ENCODE measurements around the gene C5orf46. TPM values are rescaled to one million over a fixed set of nuclear protein-coding genes. Genes with fewer than 3 reads are reported as not detected.

C5orf46 gene
- total and polyA plus RNA-seq, 2 of the 13 experiments (the other 11 are each of a cell fraction or from before 2014, with no cell fraction given), result not detected

GRCh38 chr5:147925020-147925419, 18.7 kb upstream of the C5orf46 start:
- DNase-seq (ENCODE audit: low spot score), result no peak
- POLR2A ChIA-PET, result no interaction called here
- Histone ChIP-seq H3K4me1 (ENCODE audit: insufficient read depth, low read length) (no peaks in the 10 kb centered on the region), H4K20me1 (ENCODE audit: insufficient read depth, low read length) (no peaks in the 10 kb centered on the region), H3K36me3 (replicated peaks in 1 of 2; ENCODE audit: control insufficient read depth in 1 of 2, insufficient read depth in 2 of 2, low read length in 2 of 2) (no peaks in the 10 kb centered on the region), H2AFZ (ENCODE audit: low read length) (no peak overlapping the region), H3K9ac (ENCODE audit: insufficient read depth, low read depth, low read length) (no peak overlapping the region), H3K4me2 (ENCODE audit: low read depth, low read length) (no peak overlapping the region), H3K27ac (ENCODE audit: extremely low read length, insufficient read depth, low read length) (no peak overlapping the region), H3K79me2 (ENCODE audit: insufficient read depth, low read length) (no peaks in the 10 kb centered on the region), H3K27me3 (ENCODE audit: control insufficient read depth in 1 of 2, insufficient read depth in 2 of 2, low read length in 2 of 2) (no peaks in the 10 kb centered on the region), H3K4me3 (replicated peaks in 1 of 3; ENCODE audit: insufficient read depth in 1 of 3, low read depth in 2 of 3, low read length in 3 of 3) (no peak overlapping the region), H3K9me3 (ENCODE audit: low read length) (no peaks in the 10 kb centered on the region)
- 26% methylated on average over 4 of the region's 4 CpGs for WGBS (ENCODE audit: low lambda C conversion rate)
- CTCF ChIA-PET (ENCODE audit: low intra/inter-chr PET ratio, low total read pairs), result no interaction called here
- TF ChIP-seq FOXO4 (CRISPR knock-in tag; conservative IDR thresholded peaks at IDR 0.05) (no peak), SALL1 (CRISPR knock-in tag; IDR thresholded peaks at IDR 0.05) (no peak), THRA (CRISPR knock-in tag; IDR thresholded peaks at IDR 0.05; ENCODE audit: borderline replicate concordance) (no peak), MTERF4 (CRISPR knock-in tag; IDR thresholded peaks at IDR 0.05) (no peak), NCOA5 (CRISPR knock-in tag; IDR thresholded peaks at IDR 0.05) (no peak), NCOA2 (CRISPR knock-in tag; IDR thresholded peaks at IDR 0.05) (no peak), NFIB (CRISPR knock-in tag; IDR thresholded peaks at IDR 0.05; ENCODE audit: borderline replicate concordance) (no peak), TCF7 (IDR thresholded peaks at IDR 0.05; ENCODE audit: low read depth) (no peak), HIVEP1 (CRISPR knock-in tag; IDR thresholded peaks at IDR 0.05) (no peak), ZNF614 (CRISPR knock-in tag; IDR thresholded peaks at IDR 0.05; ENCODE audit: borderline replicate concordance) (no peak), MEIS2 (CRISPR knock-in tag; IDR thresholded peaks at IDR 0.05) (no peak)
- intact Hi-C loops (cut with micrococcal nuclease; ENCODE audit: unreplicated experiment), result no loop called here
- FAIRE-seq, result no peak
- in situ Hi-C loops (cut with HindIII; ENCODE audit: extremely low pct_ligation_motif_present, low pct_unique_long_range_greater_than_20kb), result no loop called here
- no peak for ATAC-seq
- BruUV-seq (replicated peaks), result no TSS peak

All from HepG2 (cell line).